Upper lobe of left lung (tissue), 6 donors: Measurements from ENCODE around the gene FRAS1. TPM values are rescaled to one million over a fixed set of nuclear protein-coding genes. Genes with fewer than 3 reads are reported as not detected.
"Not testable (repeated sequence)": the region's sequence is repeated elsewhere in the genome, so short reads cannot be mapped to it uniquely, and the experiment has no call there.

Experiments
- ATAC-seq, 2 donors: fragments of 200-7000 bp; cut with Tn5 transposase; one replicate each; pipeline ENCODE4 v1.9.1; 2022; ENCODE audit warnings: mild to moderate bottlenecking in 2 of 2, moderate library complexity in 2 of 2; ENCODE audit not compliant: low FRiP score in 2 of 2
- DNase-seq, 2 donors: peaks; one replicate each; pipeline ENCODE4 v3.0.0-alpha.2; 2019 to 2020
- H3K27ac ChIP-seq, 4 donors: fragments of 200-600 bp; sonication (generic); one replicate each; pipeline ENCODE4 v1.5.1; 2016 to 2019
- H3K27me3 ChIP-seq, 4 donors: fragments of 200-600 bp; sonication (generic); one replicate each; pipeline ENCODE4 v1.5.1; 2017 to 2019
- H3K36me3 ChIP-seq, 4 donors: fragments of 200-600 bp; sonication (generic); one replicate each; pipeline ENCODE4 v1.5.1; 2016 to 2019
- H3K4me1 ChIP-seq, 4 donors: fragments of 200-600 bp; sonication (generic); one replicate each; pipeline ENCODE4 v1.5.1; 2018 to 2019
- H3K4me3 ChIP-seq, 4 donors: fragments of 200-600 bp; sonication (generic); one replicate each; pipeline ENCODE4 v1.5.1; 2017 to 2019; ENCODE audit warnings: mild to moderate bottlenecking in 2 of 4, moderate library complexity in 1 of 4
- H3K9me3 ChIP-seq, 4 donors: fragments of 200-600 bp; sonication (generic); one replicate each; pipeline ENCODE4 v1.5.1; 2018 to 2019
- CTCF ChIP-seq, 6 experiments: fragments of 450-650 bp in 4 of 6; fragments of 200-600 bp in 2 of 6; sonication (generic) in 2 of 6; IDR thresholded peaks; one replicate each; pipeline ENCODE4 v1.5.1; 2016 to 2019; ENCODE audit warnings: antibody characterized with exemption in 6 of 6
- EP300 ChIP-seq, 4 donors: sonication (generic); formaldehyde crosslinking; IDR thresholded peaks; one replicate each; pipeline ENCODE4 v1.5.1; 2017; ENCODE audit warnings: antibody characterized with exemption in 4 of 4, control low read depth in 2 of 4
- POLR2A ChIP-seq, 4 donors: fragments of 450-650 bp; IDR thresholded peaks; one replicate each; pipeline ENCODE4 v1.5.1; 2016 to 2017; ENCODE audit warnings: antibody characterized with exemption in 4 of 4, mild to moderate bottlenecking in 2 of 4
- POLR2AphosphoS5 ChIP-seq, 2 donors: sonication (generic); formaldehyde crosslinking; IDR thresholded peaks; one replicate each; pipeline ENCODE4 v1.5.1; 2017; ENCODE audit warnings: antibody characterized with exemption in 2 of 2
- WGBS, 2 donors: methylation state at CpG; one replicate each; pipeline ENCODE4 v1.1.5; 2017 to 2018; 5-methylcytosine and 5-hydroxymethylcytosine counted together
- total RNA-seq, 6 donors: library from RNA; depleted of rRNA in 4 of 6; stranded (reverse); fragments of >200 nt in 4 of 6; gene quantifications; one replicate each; pipeline versions ENCODE4 v1.1.0 to v1.2.1, GENCODE V29; 2016 to 2021
- donor health status: DM: no; HTN: no; CAD: no; lungs with moderate emphysema.
- donor health status: DM: no; HTN: yes; CAD: no; lungs with severe emphysema.

Gene FRAS1
- total RNA-seq, 6 donors from 2014 or later = 3.9 to 11.2 (median 6.7) TPM

- H3K27ac ChIP-seq = no peak overlapping the region
- ATAC-seq (no peak), DNase-seq (no peak)
- H3K36me3 ChIP-seq = no peaks in the 10 kb centered on the region
- H3K4me1 ChIP-seq = no peaks in the 10 kb centered on the region
- H3K27me3 ChIP-seq = no peaks in the 10 kb centered on the region
- TF ChIP-seq POLR2A (IDR thresholded peaks at IDR 0.05) (no peak), POLR2AphosphoS5 (IDR thresholded peaks at IDR 0.05) (no peak), EP300 (IDR thresholded peaks at IDR 0.05) (no peak), CTCF (IDR thresholded peaks at IDR 0.05) (no peak)
- WGBS, 2 donors = 79 to 83% methylated on average over 9 of the region's 9 CpGs
- H3K9me3 ChIP-seq = no peaks in the 10 kb centered on the region
- no peak overlapping the region for H3K4me3 ChIP-seq
Measured at GRCh38 chr4:78325271-78326157, 268.4 kb downstream of the FRAS1 start.

GRCh38 chr4:78328591-78328990, 271.5 kb downstream of the FRAS1 start:
- WGBS, 2 donors = 82 to 83% methylated on average over 2 of the region's 2 CpGs
- ATAC-seq, H3K27ac ChIP-seq: not testable (repeated sequence)

DNA sequence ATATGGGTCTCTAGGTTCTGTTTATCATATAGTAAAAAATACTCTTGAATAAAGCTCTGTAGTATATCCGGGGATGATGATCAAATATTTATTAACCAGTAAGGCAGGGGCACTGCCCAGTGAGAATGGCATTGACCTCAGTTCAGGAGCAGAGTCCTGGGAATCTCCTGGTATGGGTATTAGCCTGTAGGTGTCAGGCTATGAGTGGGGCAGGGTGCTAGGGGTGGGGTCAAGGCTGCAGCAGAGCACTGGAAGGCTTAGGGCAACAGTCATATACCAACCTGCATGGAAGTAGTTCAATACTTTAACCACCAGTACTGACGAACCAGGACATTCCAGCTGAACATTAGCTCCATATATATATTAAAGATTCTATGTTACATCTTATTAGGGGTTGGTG, 274.1 kb downstream of the FRAS1 start:
- WGBS, 2 donors = 88 to 91% methylated on average over 2 of the region's 2 CpGs
- H3K4me3 ChIP-seq = no peak overlapping the region
- H3K36me3 ChIP-seq = no peaks in the 10 kb centered on the region
- H3K27ac ChIP-seq = no peak overlapping the region
- no peak for TF ChIP-seq EP300 (IDR thresholded peaks at IDR 0.05)
- TF ChIP-seq POLR2AphosphoS5 (IDR thresholded peaks at IDR 0.05) = no peak
- TF ChIP-seq CTCF (IDR thresholded peaks at IDR 0.05) = no peak
- no peak for TF ChIP-seq POLR2A (IDR thresholded peaks at IDR 0.05)
- no peaks in the 10 kb centered on the region for H3K4me1 ChIP-seq
- H3K27me3 ChIP-seq = no peaks in the 10 kb centered on the region
- H3K9me3 ChIP-seq = no peaks in the 10 kb centered on the region
- DNase-seq (no peak), ATAC-seq (no peak)

More at GRCh38 chr4:78328591-78328990, 271.5 kb downstream of the FRAS1 start:
- not testable (repeated sequence) for H3K27me3 ChIP-seq, H3K4me3 ChIP-seq, DNase-seq, H3K4me1 ChIP-seq, H3K36me3 ChIP-seq, H3K9me3 ChIP-seq

- Histone ChIP-seq H3K27me3 (no peaks in the 10 kb centered on the region), H3K9me3 (no peaks in the 10 kb centered on the region), H3K27ac (no peak overlapping the region), H3K4me3 (no peak overlapping the region), H3K4me1 (no peaks in the 10 kb centered on the region), H3K36me3 (no peaks in the 10 kb centered on the region)
- ATAC-seq = no peak
- 85% methylated on average over 5 of the region's 5 CpGs for WGBS, 2 donors
- TF ChIP-seq EP300 (IDR thresholded peaks at IDR 0.05) (no peak), POLR2A (IDR thresholded peaks at IDR 0.05) (no peak), CTCF (IDR thresholded peaks at IDR 0.05) (no peak), POLR2AphosphoS5 (IDR thresholded peaks at IDR 0.05) (no peak)
- no peak for DNase-seq
Measured at GRCh38 chr4:78331965-78332364, 274.8 kb downstream of the FRAS1 start.

DNA sequence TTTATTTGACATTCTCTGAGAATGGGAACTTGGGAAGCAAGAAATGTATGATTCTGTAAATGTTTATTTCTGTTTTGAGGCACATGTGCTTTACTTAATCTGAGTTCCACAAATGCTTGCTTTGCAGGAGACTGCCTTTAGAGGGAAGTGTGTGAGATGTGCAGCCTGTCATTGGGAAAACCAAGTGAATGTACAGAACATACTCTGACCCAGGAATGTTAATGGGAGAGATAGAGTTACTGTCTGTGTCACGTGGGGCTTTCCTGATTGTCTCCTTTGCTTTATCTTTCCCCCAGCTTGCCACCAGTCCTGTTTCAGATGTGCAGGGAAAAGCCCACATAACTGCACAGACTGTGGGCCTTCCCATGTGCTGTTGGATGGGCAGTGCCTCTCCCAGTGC, 275.9 kb downstream of the FRAS1 start:
- DNase-seq (no peak), ATAC-seq (no peak)
- H3K4me3 ChIP-seq = no peak overlapping the region
- no peak overlapping the region for H3K27ac ChIP-seq
- no peaks in the 10 kb centered on the region for H3K27me3 ChIP-seq
- no peaks in the 10 kb centered on the region for H3K9me3 ChIP-seq
- TF ChIP-seq CTCF (IDR thresholded peaks at IDR 0.05) = no peak
- TF ChIP-seq EP300 (IDR thresholded peaks at IDR 0.05) = no peak
- TF ChIP-seq POLR2A (IDR thresholded peaks at IDR 0.05) = no peak
- no peak for TF ChIP-seq POLR2AphosphoS5 (IDR thresholded peaks at IDR 0.05)
- WGBS, 2 donors = 62 to 74% methylated on average over 1 of the region's 1 CpG
- H3K4me1 ChIP-seq = no peaks in the 10 kb centered on the region
- H3K36me3 ChIP-seq = no peaks in the 10 kb centered on the region
